ENCODE data around the gene GRAMD1B.
A peak's percentile ranks its signal among the peaks of the same experiment; 100 is the strongest.

The GRAMD1B gene

DNA sequence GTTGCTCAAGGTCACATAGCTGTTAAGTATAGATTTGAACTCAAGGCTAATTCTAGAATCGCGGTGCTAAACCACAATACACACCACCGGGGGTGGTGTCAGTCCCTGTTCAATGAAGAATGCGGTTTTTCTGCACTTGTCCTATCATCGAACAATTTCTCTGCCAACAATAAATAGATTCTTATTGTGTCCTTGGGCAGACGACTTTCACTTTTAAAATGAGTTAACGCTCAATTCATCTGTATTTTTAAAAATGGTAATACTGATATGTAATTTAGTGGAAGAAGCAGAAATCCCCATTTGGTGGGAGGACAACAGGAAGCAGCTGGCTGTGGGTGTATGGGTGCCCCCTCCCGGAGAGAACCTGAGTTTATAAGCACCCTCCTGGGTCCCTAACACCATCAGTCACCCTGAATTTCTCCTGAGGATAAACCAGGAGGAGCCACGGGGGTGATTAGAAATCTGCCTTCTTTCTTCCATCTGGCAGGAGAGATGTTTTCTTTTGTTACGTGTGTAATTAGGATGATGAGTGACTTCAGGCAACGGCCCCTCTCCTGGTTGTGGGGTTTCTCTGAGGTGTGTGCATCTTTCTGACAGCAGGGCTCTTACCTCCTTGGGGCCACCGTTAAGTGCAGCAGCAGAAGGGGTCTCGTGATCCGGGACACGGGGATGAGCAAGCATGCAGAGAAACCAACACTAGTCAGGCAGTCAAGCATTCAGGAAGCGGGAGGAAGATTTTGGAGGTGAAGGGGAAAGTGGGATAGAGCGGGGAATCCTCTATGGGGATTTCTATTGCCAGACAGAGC, 87.7 kb downstream of the GRAMD1B start:
- no peaks in the 10 kb centered on the region for H4K20me1 ChIP-seq (ENCODE audit: control insufficient read depth, insufficient read depth, low read depth, low read length)
- no peak overlapping the region for H3K4me3 ChIP-seq (ENCODE audit: low read length)
- H3K79me2 ChIP-seq (ENCODE audit: control insufficient read depth, low read length): no peaks in the 10 kb centered on the region
- H3K4me1 ChIP-seq (ENCODE audit: control insufficient read depth, low read length): peaks cover 5% of the 10 kb centered on the region
- no peaks in the 10 kb centered on the region for H3K9me2 ChIP-seq (replicated peaks; ENCODE audit: control insufficient read depth, low read length)
- no peaks in the 10 kb centered on the region for H3K36me3 ChIP-seq (ENCODE audit: control insufficient read depth, low read length)
- no peak overlapping the region for H3K27ac ChIP-seq (ENCODE audit: low read depth, low read length)
- H3F3A ChIP-seq (ENCODE audit: control insufficient read depth, insufficient read depth): no peaks in the 10 kb centered on the region
- H3K9me3 ChIP-seq (ENCODE audit: control insufficient read depth, insufficient read depth, low read length): no peaks in the 10 kb centered on the region
- H3K4me2 ChIP-seq (ENCODE audit: low read length): 0 out of 2 replicates have a peak overlapping the region, but pooled peaks have one; percentile 1
- peaks cover 44% of the 10 kb centered on the region for H3K27me3 ChIP-seq (ENCODE audit: control insufficient read depth, low read length)
- TF ChIP-seq EZH2phosphoT487 (IDR thresholded peaks at IDR 0.05; ENCODE audit: borderline replicate concordance, low read length): no peak
- TF ChIP-seq, protein P1, sequence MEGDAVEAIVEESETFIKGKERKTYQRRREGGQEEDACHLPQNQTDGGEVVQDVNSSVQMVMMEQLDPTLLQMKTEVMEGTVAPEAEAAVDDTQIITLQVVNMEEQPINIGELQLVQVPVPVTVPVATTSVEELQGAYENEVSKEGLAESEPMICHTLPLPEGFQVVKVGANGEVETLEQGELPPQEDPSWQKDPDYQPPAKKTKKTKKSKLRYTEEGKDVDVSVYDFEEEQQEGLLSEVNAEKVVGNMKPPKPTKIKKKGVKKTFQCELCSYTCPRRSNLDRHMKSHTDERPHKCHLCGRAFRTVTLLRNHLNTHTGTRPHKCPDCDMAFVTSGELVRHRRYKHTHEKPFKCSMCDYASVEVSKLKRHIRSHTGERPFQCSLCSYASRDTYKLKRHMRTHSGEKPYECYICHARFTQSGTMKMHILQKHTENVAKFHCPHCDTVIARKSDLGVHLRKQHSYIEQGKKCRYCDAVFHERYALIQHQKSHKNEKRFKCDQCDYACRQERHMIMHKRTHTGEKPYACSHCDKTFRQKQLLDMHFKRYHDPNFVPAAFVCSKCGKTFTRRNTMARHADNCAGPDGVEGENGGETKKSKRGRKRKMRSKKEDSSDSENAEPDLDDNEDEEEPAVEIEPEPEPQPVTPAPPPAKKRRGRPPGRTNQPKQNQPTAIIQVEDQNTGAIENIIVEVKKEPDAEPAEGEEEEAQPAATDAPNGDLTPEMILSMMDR (IDR thresholded peaks at IDR 0.05; ENCODE audit: low read depth, low read length, poor library complexity, severe bottlenecking): no peak

DNA sequence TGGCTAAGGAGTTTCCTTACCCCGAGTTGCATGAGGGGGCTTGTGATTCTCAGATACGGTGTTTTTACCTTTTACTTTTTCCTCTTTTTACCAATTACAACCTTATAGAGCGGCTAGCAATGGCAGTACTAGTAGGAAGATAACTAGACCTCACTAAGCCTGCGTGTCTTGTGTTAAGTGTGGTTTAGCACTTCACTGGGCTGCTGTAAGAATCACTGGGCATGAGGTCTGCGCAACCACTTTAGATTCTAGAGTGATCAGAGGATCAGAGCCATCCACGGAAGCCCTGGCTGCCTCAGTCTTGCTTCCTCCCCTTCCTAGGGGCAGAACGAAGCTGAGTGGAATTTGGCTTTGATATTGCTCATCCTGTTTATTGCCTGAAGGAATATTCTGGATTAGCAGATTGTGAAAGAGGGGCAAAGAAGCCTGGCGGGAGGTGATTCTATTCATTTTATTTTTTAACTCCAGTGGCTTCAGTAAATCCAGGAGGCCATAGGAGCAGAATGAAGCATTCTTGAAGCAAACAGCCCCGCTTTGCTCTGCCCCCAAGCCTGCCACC, 88.5 kb downstream of the GRAMD1B start:
- H3K4me3 ChIP-seq (ENCODE audit: low read length): no peak overlapping the region
- H3K9me3 ChIP-seq (ENCODE audit: control insufficient read depth, insufficient read depth, low read length): no peaks in the 10 kb centered on the region
- H3K4me1 ChIP-seq (ENCODE audit: control insufficient read depth, low read length): peaks cover 5% of the 10 kb centered on the region
- H3K27me3 ChIP-seq (ENCODE audit: control insufficient read depth, low read length): peaks cover 44% of the 10 kb centered on the region
- no peak for TF ChIP-seq EZH2phosphoT487 (IDR thresholded peaks at IDR 0.05; ENCODE audit: borderline replicate concordance, low read length)
- TF ChIP-seq, protein P1 (IDR thresholded peaks at IDR 0.05; ENCODE audit: low read depth, low read length, poor library complexity, severe bottlenecking): no peak
- no peaks in the 10 kb centered on the region for H3K36me3 ChIP-seq (ENCODE audit: control insufficient read depth, low read length)
- H3K4me2 ChIP-seq (ENCODE audit: low read length): no peak overlapping the region
- no peaks in the 10 kb centered on the region for H3K79me2 ChIP-seq (ENCODE audit: control insufficient read depth, low read length)
- H3K9me2 ChIP-seq (replicated peaks; ENCODE audit: control insufficient read depth, low read length): no peaks in the 10 kb centered on the region
- H3F3A ChIP-seq (ENCODE audit: control insufficient read depth, insufficient read depth): no peaks in the 10 kb centered on the region
- no peak overlapping the region for H3K27ac ChIP-seq (ENCODE audit: low read depth, low read length)
- H4K20me1 ChIP-seq (ENCODE audit: control insufficient read depth, insufficient read depth, low read depth, low read length): no peaks in the 10 kb centered on the region

DNA sequence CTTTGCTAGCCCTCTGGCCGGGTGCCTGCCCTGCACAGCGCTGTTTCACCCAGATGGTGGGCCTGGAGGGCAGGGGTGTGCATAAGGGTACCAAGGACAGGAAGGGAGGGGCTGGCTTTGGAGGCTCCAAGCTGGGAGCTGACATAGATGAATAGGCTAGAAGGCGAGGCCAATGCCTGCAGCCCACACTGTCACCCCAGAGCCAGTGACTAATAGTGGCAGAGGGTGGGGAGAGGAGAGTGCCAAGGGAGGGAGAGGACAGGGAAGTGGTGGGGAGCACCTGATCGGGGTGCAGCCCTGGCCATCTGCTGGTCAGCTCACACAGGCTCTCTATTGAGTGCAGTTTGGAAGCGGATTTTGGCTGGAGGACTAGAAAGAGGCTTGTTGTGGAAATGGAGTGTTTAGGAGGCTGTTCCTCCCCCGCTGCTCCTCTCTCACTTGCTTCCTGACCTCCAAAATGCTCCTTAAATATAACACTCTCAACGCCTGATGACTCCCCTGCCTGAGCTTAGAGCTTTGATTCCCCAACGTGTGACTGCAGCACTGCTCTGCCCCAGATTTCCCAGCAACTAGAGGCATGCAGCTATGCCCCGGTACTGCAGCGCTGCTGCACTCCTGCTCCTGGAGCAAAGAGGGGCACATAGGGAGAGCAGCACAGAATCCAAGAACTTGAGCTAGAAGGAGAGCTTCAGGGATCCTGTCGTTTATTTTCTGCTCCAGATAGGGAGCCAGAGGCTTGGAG, 89.2 kb downstream of the GRAMD1B start:
- no peak overlapping the region for H3K4me2 ChIP-seq (ENCODE audit: low read length)
- H3K79me2 ChIP-seq (ENCODE audit: control insufficient read depth, low read length): no peaks in the 10 kb centered on the region
- no peaks in the 10 kb centered on the region for H3F3A ChIP-seq (ENCODE audit: control insufficient read depth, insufficient read depth)
- TF ChIP-seq, protein P1 (IDR thresholded peaks at IDR 0.05; ENCODE audit: low read depth, low read length, poor library complexity, severe bottlenecking): no peak
- no peak for TF ChIP-seq EZH2phosphoT487 (IDR thresholded peaks at IDR 0.05; ENCODE audit: borderline replicate concordance, low read length)
- no peak overlapping the region for H3K27ac ChIP-seq (ENCODE audit: low read depth, low read length)
- H3K36me3 ChIP-seq (ENCODE audit: control insufficient read depth, low read length): no peaks in the 10 kb centered on the region
- H3K4me3 ChIP-seq (ENCODE audit: low read length): no peak overlapping the region
- no peaks in the 10 kb centered on the region for H4K20me1 ChIP-seq (ENCODE audit: control insufficient read depth, insufficient read depth, low read depth, low read length)
- H3K27me3 ChIP-seq (ENCODE audit: control insufficient read depth, low read length): peaks cover 41% of the 10 kb centered on the region
- no peaks in the 10 kb centered on the region for H3K9me3 ChIP-seq (ENCODE audit: control insufficient read depth, insufficient read depth, low read length)
- H3K9me2 ChIP-seq (replicated peaks; ENCODE audit: control insufficient read depth, low read length): no peaks in the 10 kb centered on the region
- H3K4me1 ChIP-seq (ENCODE audit: control insufficient read depth, low read length): peaks cover 5% of the 10 kb centered on the region

Data from DOHH2 (cell line).